ENCODE measurements around the gene DHRS2.

DNA sequence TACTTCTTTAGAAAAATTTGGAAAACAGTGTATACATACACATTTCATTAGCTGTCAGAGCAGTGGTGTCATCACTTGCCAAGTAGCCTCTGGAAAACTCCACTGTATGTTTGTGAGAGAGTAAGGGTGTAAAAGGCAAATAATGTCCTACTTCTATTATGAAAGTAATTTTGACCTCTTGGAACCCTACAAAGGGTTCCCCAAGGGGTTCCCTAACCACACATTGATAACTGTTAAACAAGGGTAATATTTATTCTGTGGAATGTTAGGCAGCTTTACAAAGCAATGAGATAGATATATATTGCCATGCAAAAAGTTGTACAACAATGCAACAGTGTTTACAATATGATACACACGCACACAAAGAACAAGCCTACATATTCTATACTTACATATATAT lies 18.6 kb upstream of the DHRS2 start:
- TF ChIP-seq CTCF (IDR thresholded peaks at IDR 0.05), result no peak
- no peak for TF ChIP-seq NRF1 (IDR thresholded peaks at IDR 0.05; ENCODE audit: low read depth, low read length)
- no peak for TF ChIP-seq EZH2phosphoT487 (IDR thresholded peaks at IDR 0.05; ENCODE audit: borderline replicate concordance, low read depth)
- TF ChIP-seq TCF12 (IDR thresholded peaks at IDR 0.05), result no peak
- TF ChIP-seq MXI1 (IDR thresholded peaks at IDR 0.05; ENCODE audit: low read depth, low read length), result no peak

Data from SK-N-SH (cell line).